WI38 (cell line): ENCODE measurements around the gene RNF169.

Experiments
- H3K4me3 ChIP-seq: 2 replicates; pipeline ENCODE4 v1.5.1; 2011; ENCODE audit warnings: low read depth, mild to moderate bottlenecking, control low read depth, low read length
- TF ChIP-seq, protein P1 (sequence below): IDR thresholded peaks from 2 replicates; pipeline ENCODE4 v1.5.1; 2012; ENCODE audit warnings: low read depth, mild to moderate bottlenecking, control low read depth, low read length

RNF169 gene

DNA sequence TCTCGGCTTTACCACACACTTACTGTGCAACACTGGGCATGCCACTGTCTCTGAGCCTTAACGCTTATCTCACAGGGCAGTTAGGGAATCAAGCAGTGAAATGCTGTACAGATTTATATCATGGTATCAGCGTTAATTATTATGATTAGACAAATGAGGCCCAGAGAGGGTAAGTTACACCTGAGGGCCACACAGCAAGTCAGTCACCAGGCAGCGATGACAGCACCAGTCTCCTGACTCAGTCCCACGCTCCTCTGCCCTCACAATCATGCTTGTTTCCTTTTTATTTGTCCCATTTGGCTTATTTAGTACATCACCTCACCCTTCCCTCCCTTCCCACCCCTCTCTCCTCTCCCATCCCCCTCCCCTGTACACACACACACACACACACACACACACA lies 29.6 kb upstream of the RNF169 start:
- TF ChIP-seq, protein P1, sequence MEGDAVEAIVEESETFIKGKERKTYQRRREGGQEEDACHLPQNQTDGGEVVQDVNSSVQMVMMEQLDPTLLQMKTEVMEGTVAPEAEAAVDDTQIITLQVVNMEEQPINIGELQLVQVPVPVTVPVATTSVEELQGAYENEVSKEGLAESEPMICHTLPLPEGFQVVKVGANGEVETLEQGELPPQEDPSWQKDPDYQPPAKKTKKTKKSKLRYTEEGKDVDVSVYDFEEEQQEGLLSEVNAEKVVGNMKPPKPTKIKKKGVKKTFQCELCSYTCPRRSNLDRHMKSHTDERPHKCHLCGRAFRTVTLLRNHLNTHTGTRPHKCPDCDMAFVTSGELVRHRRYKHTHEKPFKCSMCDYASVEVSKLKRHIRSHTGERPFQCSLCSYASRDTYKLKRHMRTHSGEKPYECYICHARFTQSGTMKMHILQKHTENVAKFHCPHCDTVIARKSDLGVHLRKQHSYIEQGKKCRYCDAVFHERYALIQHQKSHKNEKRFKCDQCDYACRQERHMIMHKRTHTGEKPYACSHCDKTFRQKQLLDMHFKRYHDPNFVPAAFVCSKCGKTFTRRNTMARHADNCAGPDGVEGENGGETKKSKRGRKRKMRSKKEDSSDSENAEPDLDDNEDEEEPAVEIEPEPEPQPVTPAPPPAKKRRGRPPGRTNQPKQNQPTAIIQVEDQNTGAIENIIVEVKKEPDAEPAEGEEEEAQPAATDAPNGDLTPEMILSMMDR = no peak
- no peak overlapping the region for H3K4me3 ChIP-seq

DNA sequence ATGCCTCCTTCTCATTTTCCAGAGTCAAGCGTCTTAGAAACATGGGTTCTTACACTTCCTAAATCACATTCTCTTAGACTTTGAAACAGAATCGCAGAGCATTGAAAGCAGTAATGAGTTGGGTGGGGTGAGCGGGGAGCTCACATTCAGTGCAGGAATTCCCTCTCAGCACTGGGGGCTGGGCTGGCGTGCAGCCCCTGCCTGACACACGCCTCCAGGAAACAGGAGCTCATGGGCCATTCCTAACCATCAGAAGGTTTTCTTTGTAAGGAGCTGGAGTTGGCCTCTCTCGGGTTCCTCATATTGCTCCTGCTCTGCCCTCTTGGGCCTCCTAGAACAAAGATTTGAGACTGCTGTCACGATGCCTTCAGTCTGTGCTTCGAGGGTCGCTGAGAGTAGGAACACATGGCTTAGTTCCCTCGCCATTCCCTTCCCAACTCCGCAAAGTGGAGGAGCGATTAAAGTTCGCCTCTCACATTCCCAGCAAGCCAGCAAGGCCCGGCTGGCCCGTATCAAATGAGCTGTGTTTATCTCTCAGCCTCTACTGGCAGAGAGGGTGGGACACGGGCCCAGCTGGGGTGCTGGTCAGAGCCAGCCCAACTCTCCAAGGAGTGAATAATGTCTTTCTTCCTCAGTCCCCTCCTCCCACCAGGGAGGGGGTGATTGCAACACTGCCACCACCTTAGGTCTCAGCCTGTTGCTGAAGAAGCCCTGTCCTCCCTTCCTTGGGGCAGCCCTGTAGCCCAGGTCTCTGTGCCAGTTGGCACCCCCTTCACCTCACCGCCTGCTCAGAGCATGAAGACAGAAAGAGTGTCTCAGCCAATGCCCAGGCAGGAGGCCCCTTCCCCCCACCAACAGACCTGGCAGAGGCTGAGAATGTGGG lies 27.8 kb upstream of the RNF169 start:
- H3K4me3 ChIP-seq = peak overlapping the region; percentile 17; the same call in 1 of the 2 replicates

DNA sequence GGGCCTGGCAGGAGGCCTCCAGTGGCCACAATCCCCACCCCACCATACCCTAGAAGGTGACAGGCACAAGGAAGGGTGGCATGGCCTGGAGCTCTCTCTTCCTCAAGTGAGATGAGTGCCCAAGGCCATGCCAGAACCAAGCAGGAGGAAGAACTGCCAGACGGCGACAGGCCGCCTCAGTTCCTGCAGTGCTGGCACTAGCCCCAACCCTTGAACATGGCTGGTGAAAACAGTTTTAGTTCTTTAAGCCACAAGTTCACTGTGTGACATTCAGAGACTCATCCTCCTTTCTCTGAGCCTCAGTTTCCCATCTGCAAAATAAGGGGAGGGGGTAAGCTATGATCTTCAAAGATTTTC lies 27.2 kb upstream of the RNF169 start:
- TF ChIP-seq, protein P1 = no peak
- H3K4me3 ChIP-seq = no peak overlapping the region

More for the DNA sequence above, 27.8 kb upstream of the RNF169 start:
- TF ChIP-seq, protein P1 = no peak

DNA sequence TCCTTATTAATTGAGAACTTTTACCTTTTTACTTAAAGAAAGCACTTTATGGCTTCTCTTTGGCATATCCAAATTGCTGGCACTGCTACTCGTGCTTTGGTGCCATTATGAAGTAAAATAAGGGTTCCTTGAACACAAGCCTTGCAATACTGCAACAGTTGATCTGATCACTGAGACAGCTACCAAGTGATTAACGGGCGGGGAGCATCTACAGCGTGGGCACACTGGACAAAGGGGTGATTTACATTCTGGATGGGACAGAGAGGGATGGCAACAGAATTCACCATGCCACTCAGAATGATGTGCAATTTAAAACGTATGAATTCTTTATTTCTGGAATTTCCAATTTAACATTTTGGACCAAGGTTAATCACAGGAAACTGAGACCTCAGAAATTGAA lies 25.1 kb upstream of the RNF169 start:
- H3K4me3 ChIP-seq = no peak overlapping the region
- TF ChIP-seq, protein P1 = no peak

DNA sequence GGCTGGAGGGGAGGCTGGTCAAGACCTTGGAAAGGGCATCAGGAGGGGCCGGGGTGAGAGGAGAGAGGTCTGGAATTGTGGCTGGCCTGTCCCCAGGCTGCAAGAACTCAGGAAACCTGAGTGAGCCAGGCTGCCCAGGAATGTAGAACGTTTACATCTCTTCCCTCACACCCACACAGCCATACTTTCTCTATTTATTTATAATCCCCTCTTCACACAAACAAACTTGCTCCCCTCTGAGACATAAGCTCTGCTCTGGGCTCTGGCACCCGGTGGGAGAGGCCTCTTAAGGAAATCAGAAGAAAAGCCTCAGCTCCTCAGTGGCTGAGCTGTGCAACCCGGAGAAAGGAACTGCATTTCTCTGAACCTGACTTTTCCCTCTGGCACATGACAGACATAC lies 22.9 kb upstream of the RNF169 start:
- no peak overlapping the region for H3K4me3 ChIP-seq
- TF ChIP-seq, protein P1 = no peak

DNA sequence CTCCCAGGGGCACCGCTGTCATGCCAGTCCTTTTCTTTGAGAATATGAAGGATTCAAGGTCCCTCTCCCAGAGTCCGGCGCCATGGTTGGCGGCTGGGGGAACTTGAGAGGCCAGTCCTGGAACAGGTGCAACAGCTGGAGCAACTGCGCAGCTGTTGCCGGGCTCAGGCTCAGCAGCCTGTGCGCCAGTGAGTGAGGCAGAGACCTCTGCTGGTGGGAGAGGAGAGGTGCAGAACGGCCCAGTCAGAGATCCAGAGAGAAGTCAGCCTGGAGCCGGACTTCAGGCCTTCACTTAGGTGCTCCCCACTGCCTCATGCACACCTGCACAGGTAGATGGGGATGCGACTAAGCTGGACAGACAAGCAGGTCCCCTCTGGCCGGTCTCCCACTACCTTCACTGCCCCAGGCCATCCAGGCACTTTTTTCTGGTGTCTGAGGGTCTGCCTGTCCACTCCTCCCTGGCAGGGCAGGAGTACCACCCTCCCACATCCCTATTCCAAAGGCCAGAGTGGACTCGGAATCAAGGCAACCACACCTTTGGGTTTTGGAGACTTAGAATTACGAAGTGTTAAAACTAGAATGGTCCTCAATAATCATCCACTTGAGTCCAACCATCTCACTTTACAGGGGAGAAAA lies 22.0 kb upstream of the RNF169 start:
- no peak overlapping the region for H3K4me3 ChIP-seq
- TF ChIP-seq, protein P1 = peak; percentile 98

DNA sequence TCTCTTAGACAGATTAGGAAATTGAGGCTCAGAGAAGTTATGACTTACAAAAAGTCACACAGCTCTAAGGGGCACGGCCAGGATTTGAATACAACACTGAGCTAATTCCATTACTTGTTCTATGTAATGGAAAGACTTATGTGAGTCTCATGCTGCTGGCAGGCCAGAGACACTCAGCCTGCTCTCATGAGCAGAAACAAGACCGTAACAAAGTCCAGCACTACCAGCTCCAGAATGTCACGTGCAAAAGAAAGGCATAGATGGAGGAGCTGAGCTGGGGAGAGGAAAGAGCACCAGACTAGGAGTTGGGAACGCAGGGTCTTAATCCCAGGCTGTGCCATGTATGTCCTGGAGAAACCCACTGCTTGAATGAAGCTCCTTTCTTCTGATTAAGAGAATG lies 19.3 kb upstream of the RNF169 start:
- H3K4me3 ChIP-seq = no peak overlapping the region
- TF ChIP-seq, protein P1 = no peak
